T47D (cell line): ENCODE measurements around the gene PAK4.

Source experiments
- DNase-seq, 2 experiments: peaks; one replicate each; pipeline versions ENCODE4 v3.0.0 to v3.0.0-alpha.2; 2011 to 2012; ENCODE audit warnings: low read depth in 1 of 2, low spot score in 1 of 2
- JUND ChIP-seq: IDR thresholded peaks from 2 replicates; pipeline ENCODE4 v1.6.1; 2012; ENCODE audit warnings: low read depth
- in situ Hi-C: cut with HindIII; loops from 2 replicates; pipeline ENCODE4 v1.10.0; 2016; ENCODE audit warnings: low sequenced_read_pairs, low pct_unique_long_range_greater_than_20kb

PAK4 gene

DNA sequence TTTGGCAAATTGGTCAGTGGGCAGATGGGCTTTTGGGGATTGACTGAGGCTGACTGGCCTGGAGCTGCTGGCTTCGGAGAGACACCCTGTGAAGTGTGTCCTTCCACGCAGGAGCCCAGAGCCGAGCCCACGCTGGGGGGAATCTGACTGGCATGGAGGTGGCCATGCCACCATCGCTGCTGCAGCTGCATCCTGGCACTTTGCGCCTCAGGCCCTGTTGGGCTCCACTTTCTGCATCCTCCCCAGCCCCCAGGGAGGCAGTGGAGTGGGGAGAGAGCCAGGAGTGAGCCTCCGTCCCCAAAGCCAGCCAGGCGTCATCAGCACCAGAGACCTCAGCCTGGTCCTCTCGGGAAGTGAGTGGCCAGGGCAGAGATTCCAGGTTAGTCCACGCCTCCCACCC lies 54.2 kb downstream of the PAK4 start:
- no peak for DNase-seq
- no peak for TF ChIP-seq JUND
- in situ Hi-C loops: no loop called here

DNA sequence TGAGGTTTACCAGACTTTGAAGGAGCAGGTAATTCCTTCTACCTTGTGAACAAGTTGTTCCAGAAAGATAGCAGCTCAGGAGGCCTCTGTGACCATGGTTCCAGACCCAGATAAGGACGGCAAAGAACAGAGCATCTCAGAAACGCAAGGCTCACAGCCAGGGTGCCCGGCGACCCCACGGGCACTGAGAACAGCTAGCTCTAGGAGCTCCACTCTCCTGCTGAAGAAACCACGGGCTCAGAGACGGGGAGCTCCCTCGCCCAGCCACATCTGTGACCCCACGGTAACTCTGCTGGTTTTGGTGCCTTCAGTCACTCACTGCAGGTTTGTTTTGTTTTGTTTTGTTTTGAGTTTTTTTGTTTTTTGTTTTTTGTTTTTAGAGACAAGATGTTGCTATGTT lies 55.2 kb downstream of the PAK4 start:
- in situ Hi-C loops: no loop called here
- no peak for DNase-seq
- no peak for TF ChIP-seq JUND

DNA sequence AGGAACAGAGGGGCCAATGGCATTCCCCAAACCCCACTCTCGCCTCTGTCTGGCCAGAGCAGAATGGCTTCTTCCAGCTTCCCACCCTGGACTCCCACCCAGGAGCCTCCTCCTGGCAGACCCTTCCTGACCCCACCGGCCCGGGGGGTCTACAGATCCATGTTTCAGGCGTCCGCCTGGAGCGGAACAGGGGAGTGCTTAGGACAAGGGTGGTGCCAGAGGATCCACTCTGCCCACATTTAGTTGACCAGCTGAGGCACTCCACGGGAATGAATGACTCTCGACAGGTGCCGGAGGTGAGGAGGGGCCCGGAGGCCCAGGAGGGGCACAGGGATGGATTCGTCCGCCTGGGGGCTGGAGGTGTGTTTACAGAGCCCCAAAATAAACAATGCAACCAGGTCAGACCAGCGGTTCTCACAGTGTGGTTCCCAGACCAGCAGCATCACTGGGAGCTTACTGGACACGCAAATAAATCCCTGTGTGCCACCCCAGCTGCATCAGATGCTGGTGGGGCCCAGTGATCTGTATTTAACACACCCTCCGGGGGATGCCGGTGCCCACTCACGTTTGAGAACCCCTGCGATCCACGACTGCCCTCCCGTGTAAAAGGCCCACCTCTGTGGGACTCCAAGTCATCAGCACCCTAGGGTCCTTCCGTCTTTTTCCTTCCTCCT lies 56.1 kb downstream of the PAK4 start:
- no peak for DNase-seq
- in situ Hi-C loops: no loop called here
- TF ChIP-seq JUND: no peak

DNA sequence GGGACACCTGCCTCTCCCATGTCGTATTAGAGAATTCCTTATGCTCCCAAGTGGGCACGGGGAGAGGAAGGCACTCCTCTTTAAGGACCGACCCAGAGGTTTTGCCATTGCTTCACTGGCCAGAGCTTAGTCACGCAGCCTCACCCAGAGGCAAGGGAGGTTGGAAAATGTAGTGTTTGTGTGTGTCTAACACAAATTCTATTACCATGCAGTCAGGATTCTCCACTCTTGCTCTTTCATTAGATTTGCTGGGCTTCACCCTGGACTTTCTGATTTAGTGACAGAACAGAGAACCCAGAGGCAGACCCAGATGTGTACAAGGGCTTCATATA lies 56.6 kb downstream of the PAK4 start:
- in situ Hi-C loops: no loop called here
- TF ChIP-seq JUND: no peak
- DNase-seq: no peak

DNA sequence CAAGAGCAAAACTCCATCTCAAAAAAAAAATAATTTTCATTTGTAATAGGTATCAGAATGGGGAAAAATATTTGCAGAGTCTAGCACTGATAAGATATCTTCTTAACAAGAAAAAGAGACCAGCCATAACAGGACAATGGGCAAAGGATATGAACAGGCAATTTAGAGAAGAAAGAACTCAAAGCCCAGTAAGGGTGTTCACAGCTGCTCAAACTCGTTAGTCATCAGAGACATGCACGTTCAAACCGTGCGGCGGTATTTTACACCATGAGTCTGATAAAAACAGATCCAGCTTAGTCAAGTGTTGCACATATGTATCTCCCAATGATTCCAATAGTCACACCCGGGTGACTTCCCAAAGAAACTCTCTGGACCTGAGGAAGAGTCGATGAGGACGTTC lies 57.5 kb downstream of the PAK4 start:
- DNase-seq: no peak
- in situ Hi-C loops: no loop called here
- no peak for TF ChIP-seq JUND

DNA sequence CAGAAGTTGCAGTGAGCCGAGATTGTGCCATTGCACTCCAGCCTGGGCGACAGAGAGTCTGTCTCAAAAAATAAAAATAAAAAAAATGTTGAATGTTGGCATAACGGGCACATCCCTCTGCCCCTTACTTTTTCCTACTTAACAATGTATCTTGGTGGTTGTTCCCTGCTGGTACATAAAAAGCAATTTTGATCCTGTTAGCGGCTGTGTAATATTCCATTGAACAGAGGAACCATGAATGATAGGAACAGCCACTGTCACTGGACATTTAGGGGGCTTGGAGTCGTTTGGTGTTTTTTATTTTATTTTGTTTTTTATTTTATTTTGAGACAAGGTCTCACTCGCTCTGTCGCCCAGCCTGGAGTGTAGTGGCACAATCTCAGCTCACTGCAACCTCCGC lies 60.8 kb downstream of the PAK4 start:
- TF ChIP-seq JUND: no peak
- no peak for DNase-seq
- in situ Hi-C loops: no loop called here

DNA sequence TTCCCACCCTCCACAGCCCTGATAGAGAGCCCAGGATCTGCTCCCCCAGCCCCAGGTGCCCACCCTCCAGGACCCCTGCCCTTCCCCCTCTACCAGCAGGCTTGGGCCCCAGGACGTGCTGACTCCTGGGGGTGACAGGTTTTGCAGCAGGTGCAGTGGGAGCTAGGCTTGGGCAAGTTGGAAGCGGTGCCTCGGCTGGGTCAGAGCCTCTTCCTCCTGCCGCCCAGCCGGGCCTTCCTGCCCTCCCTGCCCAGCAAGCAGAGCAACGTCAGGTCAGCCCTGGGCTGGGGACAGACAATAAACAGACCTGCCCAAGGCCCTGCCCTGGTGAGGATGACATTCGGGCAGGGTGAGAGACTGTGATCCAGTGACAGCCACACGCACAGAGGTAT lies 62.0 kb downstream of the PAK4 start:
- in situ Hi-C loops: no loop called here
- peak in 1 of 2 experiments; percentile 51 for DNase-seq
- no peak for TF ChIP-seq JUND

DNA sequence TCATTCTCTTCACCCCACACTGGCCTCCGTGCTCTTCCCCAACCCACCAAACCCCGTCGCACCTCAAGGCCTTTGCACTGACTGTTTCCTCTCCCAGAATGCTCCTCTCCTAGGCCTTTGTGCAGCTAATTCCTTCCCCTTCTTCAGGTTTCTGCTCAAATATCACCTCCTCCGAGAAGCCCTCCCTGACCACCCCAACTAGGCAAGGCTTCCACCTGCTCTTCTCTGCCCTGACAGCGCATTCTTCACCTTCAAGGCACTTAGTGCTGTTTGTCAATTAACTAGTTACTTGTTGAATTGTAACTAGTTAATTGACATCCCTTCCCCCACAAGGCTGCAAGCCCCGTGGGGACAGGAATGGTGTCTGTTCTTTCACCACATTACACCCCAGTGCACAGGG lies 63.4 kb downstream of the PAK4 start:
- TF ChIP-seq JUND: no peak
- no peak for DNase-seq
- in situ Hi-C loops: no loop called here

DNA sequence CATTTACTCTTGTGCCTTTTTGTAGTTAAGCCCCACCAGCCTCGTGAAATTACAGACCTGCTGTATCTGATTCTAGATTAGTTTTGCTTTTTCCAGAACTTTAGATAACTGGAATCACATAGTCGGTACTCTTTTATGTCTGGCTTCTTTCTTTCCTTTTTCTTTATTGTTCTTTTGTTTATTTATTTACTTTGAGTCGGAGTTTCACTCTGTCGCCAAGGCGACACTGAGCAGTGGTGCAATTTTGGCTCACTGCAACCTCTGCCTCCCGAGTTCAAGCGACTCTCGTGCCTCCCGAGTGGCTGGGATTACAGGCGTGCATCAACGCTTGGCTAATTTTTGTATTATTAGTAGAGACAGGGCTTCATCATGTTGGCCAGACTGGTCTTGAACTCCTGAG lies 65.2 kb downstream of the PAK4 start:
- in situ Hi-C loops: no loop called here

DNA sequence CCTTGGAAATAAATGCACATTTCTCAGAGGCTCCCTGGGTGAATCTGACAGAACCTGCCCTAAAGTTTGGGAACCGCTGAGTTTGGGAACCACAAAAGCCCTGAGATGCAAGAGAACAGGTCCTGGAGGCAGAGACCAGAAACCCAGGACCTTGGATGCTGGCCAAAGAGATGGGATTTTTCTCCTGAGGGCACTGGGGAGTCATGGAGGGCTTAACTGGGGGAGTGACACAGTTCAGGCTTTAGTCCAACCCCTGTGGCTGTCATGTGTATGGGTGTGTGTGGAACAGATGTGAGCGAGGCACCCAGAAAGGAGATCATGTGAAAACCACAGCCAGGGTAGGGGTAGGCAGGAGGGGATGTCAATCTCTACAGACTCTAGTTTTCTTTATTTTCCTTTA lies 67.3 kb downstream of the PAK4 start:
- no peak for TF ChIP-seq JUND
- DNase-seq: no peak
- in situ Hi-C loops: no loop called here

More for the DNA sequence above, 65.2 kb downstream of the PAK4 start:
- no peak for TF ChIP-seq JUND
- DNase-seq: no peak

DNA sequence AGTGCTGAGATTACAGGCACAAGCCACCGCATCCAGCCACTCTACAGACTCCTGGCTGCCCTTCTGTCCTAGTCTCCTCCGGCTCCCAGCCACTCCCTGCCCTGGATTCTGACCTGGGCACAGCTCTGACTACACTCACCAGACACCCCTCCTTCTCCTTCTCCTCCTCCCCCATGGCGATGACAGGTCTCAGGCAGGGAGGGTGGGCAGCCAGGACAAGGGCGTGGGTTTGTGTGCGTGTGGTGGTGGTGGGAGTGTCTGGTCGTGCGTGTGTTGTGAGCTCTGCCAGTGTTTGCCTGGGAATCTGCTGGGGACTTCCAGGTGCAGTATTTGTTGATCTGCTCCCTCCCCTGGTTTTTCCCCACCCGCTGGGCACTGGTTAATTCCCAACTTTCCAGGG lies 68.2 kb downstream of the PAK4 start:
- no peak for DNase-seq
- TF ChIP-seq JUND: no peak
- in situ Hi-C loops: no loop called here

DNA sequence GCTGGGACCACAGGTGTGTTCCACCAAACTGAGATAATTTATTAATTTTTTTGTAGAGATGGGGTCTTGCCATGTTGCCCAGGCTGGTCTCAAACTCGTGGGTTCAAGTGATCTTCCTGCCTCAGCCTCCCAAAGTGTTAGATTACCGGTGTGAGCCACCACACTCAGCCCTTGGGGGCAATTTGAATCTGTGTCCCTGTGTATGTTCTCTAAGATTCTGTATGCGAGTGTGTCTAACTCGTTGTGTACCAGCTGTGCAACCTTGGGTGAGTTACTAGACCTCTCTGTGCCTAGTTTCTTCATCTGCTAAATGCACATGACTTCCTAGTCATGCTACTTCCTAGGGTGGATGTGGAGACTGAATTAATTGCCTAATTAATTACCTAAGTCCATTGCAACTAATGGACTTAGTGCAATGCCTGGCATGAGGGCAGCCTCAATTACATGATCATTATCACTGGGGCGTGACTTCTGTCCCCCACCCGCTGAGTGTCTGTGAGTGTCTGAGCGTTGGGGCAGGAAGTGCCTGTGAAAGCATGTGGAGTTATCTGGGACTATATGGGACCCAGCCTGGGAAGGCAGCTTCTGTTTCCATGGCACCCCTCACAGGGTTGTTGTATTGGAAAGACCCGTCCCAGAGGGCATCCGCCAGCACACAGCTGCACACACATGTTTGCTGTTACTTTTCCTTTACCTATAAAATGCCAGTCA lies 69.4 kb downstream of the PAK4 start:
- no peak for DNase-seq
- TF ChIP-seq JUND: no peak
- in situ Hi-C loops: no loop called here

DNA sequence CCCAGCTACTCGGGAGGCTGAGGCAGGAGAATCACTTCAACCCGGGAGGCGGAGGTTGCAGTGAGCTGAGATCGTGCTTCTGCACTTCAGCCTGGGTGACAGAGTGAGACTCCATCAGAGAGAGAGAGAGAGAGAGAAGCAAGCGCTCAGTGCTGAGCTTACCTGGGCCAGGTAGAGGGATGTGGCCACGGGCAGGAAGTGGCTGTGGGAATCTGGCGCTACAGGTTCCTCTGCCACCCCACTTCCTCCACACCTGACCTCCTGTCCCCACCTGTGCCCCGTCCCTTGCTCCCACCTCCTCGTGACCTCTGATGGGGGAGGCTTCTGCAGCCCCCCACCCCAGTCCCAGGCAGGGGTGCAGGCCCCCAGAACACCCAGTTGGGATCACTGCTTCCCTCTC lies 70.2 kb downstream of the PAK4 start:
- in situ Hi-C loops: no loop called here
- TF ChIP-seq JUND: no peak
- DNase-seq: peak in 1 of 2 experiments; percentile 58

DNA sequence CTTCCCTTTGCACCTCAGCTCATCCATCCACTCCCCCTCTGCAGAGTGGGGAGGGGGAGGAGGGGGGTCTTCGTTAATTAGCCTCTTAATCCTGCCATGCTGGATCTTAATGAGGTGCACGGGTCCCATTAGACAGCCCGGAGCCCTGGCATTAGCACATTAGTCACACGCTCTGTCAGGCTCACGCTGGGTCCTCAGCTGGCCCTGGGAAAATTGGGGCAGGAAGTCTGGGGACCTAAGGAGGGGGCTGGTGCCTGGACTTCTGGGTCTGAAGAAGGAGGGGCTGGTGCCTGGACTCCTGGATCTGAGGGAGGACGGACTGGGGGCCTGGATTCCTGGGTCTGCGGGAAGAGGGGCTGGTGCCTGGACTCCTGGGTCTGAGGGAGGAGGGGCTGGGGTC lies 70.7 kb downstream of the PAK4 start:
- TF ChIP-seq JUND: no peak

More for the DNA sequence above, 70.7 kb downstream of the PAK4 start:
- no peak for DNase-seq
- in situ Hi-C loops: no loop called here
